ENCODE measurements around the gene TRH.

Gene TRH

DNA sequence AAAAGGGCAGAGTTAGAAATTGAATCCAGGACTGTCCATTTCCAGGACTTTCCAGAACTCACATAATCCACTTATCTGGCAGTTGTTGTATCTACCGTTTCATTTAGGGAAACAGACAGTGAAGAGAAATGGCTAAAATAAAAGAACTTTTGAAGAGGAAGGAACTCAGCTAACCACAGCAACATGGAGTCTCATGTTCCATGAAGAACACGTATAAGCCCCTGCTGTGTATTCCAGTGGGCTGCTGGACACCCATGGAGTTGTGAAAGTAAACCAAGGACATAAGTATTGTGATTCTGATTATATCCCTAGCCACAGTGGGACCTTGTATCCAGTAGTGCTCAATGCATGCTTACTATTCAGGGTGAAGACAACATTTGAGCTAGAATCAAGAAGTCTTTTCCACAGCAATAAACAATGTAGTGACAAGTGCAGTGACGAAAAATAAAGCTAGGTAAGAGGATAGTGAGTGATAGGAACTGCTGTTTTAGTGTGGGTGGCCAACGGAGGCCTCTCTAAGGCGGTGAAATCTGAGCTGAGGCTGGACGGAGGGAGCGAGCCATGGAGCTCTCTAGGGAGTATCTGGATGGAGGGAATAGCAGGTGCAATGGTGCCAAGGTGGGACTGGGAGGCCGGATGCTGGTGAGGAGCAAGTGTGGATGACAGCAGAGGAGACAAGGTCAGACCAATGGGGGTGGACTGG lies 26.8 kb upstream of the TRH start:
- DNase-seq (ENCODE audit: extremely low spot score), result no peak
- TF ChIP-seq, protein P1, sequence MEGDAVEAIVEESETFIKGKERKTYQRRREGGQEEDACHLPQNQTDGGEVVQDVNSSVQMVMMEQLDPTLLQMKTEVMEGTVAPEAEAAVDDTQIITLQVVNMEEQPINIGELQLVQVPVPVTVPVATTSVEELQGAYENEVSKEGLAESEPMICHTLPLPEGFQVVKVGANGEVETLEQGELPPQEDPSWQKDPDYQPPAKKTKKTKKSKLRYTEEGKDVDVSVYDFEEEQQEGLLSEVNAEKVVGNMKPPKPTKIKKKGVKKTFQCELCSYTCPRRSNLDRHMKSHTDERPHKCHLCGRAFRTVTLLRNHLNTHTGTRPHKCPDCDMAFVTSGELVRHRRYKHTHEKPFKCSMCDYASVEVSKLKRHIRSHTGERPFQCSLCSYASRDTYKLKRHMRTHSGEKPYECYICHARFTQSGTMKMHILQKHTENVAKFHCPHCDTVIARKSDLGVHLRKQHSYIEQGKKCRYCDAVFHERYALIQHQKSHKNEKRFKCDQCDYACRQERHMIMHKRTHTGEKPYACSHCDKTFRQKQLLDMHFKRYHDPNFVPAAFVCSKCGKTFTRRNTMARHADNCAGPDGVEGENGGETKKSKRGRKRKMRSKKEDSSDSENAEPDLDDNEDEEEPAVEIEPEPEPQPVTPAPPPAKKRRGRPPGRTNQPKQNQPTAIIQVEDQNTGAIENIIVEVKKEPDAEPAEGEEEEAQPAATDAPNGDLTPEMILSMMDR (IDR thresholded peaks at IDR 0.05; ENCODE audit: control extremely low read depth, extremely low read depth, low read depth, missing control alignments), result no peak
- ChIA-PET CTCF (interaction anchor here (2.8 kb wide), 1 partner anchor 13 kb away, joined by 11 read pairs; no protein-coding TSS in a partner anchor), POLR2A (no interaction called here)

DNA sequence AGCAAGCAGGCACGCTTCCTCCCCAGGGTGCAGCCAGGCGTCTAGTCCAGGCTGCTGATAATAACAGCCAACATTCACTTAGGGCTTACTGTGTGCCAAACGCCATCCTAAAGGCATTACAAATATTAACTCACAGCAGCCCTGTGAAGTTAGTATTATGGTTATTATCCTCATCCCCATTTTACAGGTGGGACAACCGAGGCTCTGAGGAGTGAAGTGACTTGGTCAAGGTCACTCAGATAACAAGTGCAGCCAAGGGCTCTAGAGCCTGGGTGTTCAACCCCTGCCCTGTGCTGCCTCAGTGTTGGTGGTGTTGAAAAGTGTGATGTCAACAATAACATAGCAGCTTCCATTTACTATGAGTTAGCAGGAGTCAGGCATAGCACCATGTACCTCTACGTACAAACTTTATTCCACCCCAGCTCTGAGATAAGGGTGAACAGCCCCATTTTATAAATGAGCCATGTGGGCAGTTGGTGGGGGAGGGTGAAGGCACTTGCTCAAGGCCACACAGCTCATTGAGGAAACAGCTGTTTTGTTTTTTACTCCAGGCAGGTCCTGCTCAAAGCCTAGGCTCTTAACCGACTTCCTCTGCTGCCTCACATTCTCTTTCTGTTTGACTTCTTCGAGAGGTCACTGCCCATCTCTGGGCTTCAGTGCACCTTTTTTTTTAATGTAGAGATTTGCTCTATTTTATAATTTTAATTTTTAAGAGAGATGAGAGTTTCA lies 24.0 kb upstream of the TRH start:
- POLR2A ChIA-PET, result no interaction called here
- CTCF ChIA-PET, result interaction anchor here (1.1 to 1.5 kb wide), 3 partner anchors 8 to 322 kb away, joined by 4 to 5 read pairs (median 4); no protein-coding TSS in a partner anchor
- TF ChIP-seq, protein P1 (IDR thresholded peaks at IDR 0.05; ENCODE audit: control extremely low read depth, extremely low read depth, low read depth, missing control alignments), result no peak
- DNase-seq (ENCODE audit: extremely low spot score), result no peak

- ChIA-PET CTCF (interaction anchor here (4.9 kb wide), 1 partner anchor 11 kb away, joined by 22 read pairs; no protein-coding TSS in a partner anchor), POLR2A (no interaction called here)
- TF ChIP-seq, protein P1 (IDR thresholded peaks at IDR 0.05; ENCODE audit: control extremely low read depth, extremely low read depth, low read depth, missing control alignments), result no peak
- DNase-seq (ENCODE audit: extremely low spot score), result no peak
Measured at GRCh38 chr3:129952556-129953355, 21.8 kb upstream of the TRH start.

GRCh38 chr3:129953621-129954020 lies 20.9 kb upstream of the TRH start:
- ChIA-PET POLR2A (no interaction called here), CTCF (interaction anchor here (4.9 kb wide), 1 partner anchor 12 kb away, joined by 22 read pairs; no protein-coding TSS in a partner anchor)
- TF ChIP-seq, protein P1 (IDR thresholded peaks at IDR 0.05; ENCODE audit: control extremely low read depth, extremely low read depth, low read depth, missing control alignments), result no peak
- no peak for DNase-seq (ENCODE audit: extremely low spot score)

DNA sequence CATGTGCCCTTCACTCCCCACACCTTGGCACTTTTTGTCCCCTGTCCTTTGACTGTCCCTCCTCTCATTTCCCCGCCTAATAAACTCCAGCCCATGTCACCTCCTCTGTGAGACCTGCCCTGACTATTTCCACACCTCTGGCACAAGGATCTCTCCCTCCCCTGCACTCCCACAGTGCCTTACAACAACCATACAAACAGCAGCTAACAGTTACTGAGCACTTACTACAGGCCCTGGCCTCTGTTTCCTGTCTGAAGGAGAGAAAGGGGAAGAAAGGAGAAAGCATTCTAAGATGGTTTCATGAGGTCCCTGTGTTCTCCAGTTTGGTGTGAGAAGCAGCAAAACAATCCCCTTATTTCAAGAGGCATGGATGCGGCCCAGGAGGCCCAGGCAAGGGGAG lies 20.0 kb upstream of the TRH start:
- POLR2A ChIA-PET, result no interaction called here
- CTCF ChIA-PET, result interaction anchor here (4.9 kb wide), 1 partner anchor 13 kb away, joined by 22 read pairs; no protein-coding TSS in a partner anchor
- TF ChIP-seq, protein P1 (IDR thresholded peaks at IDR 0.05; ENCODE audit: control extremely low read depth, extremely low read depth, low read depth, missing control alignments), result no peak
- no peak for DNase-seq (ENCODE audit: extremely low spot score)

GRCh38 chr3:129956936-129957335 lies 17.6 kb upstream of the TRH start:
- ChIA-PET POLR2A (no interaction called here), CTCF (interaction anchor here (1.8 kb wide), 1 partner anchor 23 kb away, joined by 4 read pairs; no protein-coding TSS in a partner anchor)
- no peak for DNase-seq (ENCODE audit: extremely low spot score)
- TF ChIP-seq, protein P1 (IDR thresholded peaks at IDR 0.05; ENCODE audit: control extremely low read depth, extremely low read depth, low read depth, missing control alignments), result no peak
